Mucosa of gallbladder (tissue), 1 donor: ENCODE results near the gene CUX1. TPM values are rescaled to one million over a fixed set of nuclear protein-coding genes. Genes with fewer than 3 reads are reported as not detected.
"Not testable (repeated sequence)": the region's sequence is repeated elsewhere in the genome, so short reads cannot be mapped to it uniquely, and the experiment has no call there.

Source experiments
- DNase-seq: peaks from one replicate; pipeline ENCODE4 v3.0.0-alpha.2; 2020; ENCODE audit warnings: low spot score
- total RNA-seq: library from RNA; stranded (reverse); gene quantifications from one replicate; pipeline ENCODE4 v1.2.1, GENCODE V29; 2021
- donor health status: DM: no; HTN: no; CAD: no.

CUX1 gene
- total RNA-seq, 1 donor from 2014 or later: 129 TPM

GRCh38 chr7:101823096-101823495 is 5.7 kb downstream of the CUX1 start:
- DNase-seq: no peak

- DNase-seq: no peak
These were observed 6.2 kb downstream of the CUX1 start for GRCh38 chr7:101823596-101823995.

GRCh38 chr7:101824440-101824839 is 7.0 kb downstream of the CUX1 start:
- no peak for DNase-seq

- DNase-seq: no peak
These were observed 8.8 kb downstream of the CUX1 start for GRCh38 chr7:101826081-101826835.

GRCh38 chr7:101828301-101829020 is 11.0 kb downstream of the CUX1 start:
- no peak for DNase-seq

GRCh38 chr7:101829374-101829773 is 11.9 kb downstream of the CUX1 start:
- no peak for DNase-seq

- no peak for DNase-seq
These were observed 12.4 kb downstream of the CUX1 start for GRCh38 chr7:101829821-101830220.

- not testable (repeated sequence) for DNase-seq
These were observed 14.0 kb downstream of the CUX1 start for GRCh38 chr7:101831396-101831795.

- DNase-seq: no peak
These were observed 14.8 kb downstream of the CUX1 start for GRCh38 chr7:101832205-101832631.

- no peak for DNase-seq
These were observed 15.4 kb downstream of the CUX1 start for GRCh38 chr7:101832685-101833375.

- DNase-seq: no peak
These were observed 16.4 kb downstream of the CUX1 start for GRCh38 chr7:101833799-101834198.

GRCh38 chr7:101835136-101835535 is 17.7 kb downstream of the CUX1 start:
- no peak for DNase-seq

GRCh38 chr7:101837433-101837832 is 20.0 kb downstream of the CUX1 start:
- DNase-seq: not testable (repeated sequence)

GRCh38 chr7:101838837-101839483 is 21.5 kb downstream of the CUX1 start:
- DNase-seq: no peak

GRCh38 chr7:101841328-101841727 is 23.9 kb downstream of the CUX1 start:
- no peak for DNase-seq

GRCh38 chr7:101843293-101844271 is 26.2 kb downstream of the CUX1 start:
- DNase-seq: no peak

- no peak for DNase-seq
These were observed 28.5 kb downstream of the CUX1 start for GRCh38 chr7:101845974-101846373.

GRCh38 chr7:101846800-101847538 is 29.5 kb downstream of the CUX1 start:
- no peak for DNase-seq

- DNase-seq: no peak
These were observed 31.0 kb downstream of the CUX1 start for GRCh38 chr7:101848208-101848951.
